OCI-LY1 (cell line): ENCODE data around the gene TIMM23.

Source experiments
- H2AFZ ChIP-seq: fragments of 200-600 bp; sonication (generic), shearing (Covaris generic); 2 replicates; pipeline ENCODE4 v1.6.0; 2014; ENCODE audit warnings: antibody characterized with exemption, mild to moderate bottlenecking, low read length
- H3F3A ChIP-seq: fragments of 200-600 bp; sonication (generic), shearing (Covaris generic); 2 replicates; pipeline ENCODE4 v1.6.0; 2014; ENCODE audit warnings: mild to moderate bottlenecking, antibody characterized with exemption, low read length, moderate library complexity; ENCODE audit not compliant: insufficient read depth
- H3K27ac ChIP-seq: fragments of 200-600 bp; sonication (generic); 2 replicates; pipeline ENCODE4 v1.5.1; 2014; ENCODE audit warnings: low read length, mixed run types, mild to moderate bottlenecking, low read depth; ENCODE audit not compliant: poor library complexity, severe bottlenecking
- H3K27me3 ChIP-seq: fragments of 200-600 bp; sonication (generic); 2 replicates; pipeline ENCODE4 v1.6.0; 2014; ENCODE audit warnings: antibody characterized with exemption, mild to moderate bottlenecking, low read length, moderate library complexity; ENCODE audit not compliant: insufficient read depth
- H3K36me3 ChIP-seq: fragments of 200-600 bp; sonication (generic); 2 replicates; pipeline ENCODE4 v1.6.1; 2014; ENCODE audit warnings: mild to moderate bottlenecking, antibody characterized with exemption, low read length, moderate library complexity, mixed read lengths; ENCODE audit not compliant: insufficient read depth
- H3K4me1 ChIP-seq: fragments of 200-600 bp; sonication (generic); 2 replicates; pipeline ENCODE4 v1.5.1; 2014; ENCODE audit warnings: mild to moderate bottlenecking, low read length, moderate library complexity; ENCODE audit not compliant: insufficient read depth, severe bottlenecking
- H3K4me2 ChIP-seq: fragments of 200-600 bp; sonication (generic), shearing (Covaris generic); 2 replicates; pipeline ENCODE4 v1.6.1; 2014; ENCODE audit warnings: low read length
- H3K4me3 ChIP-seq: fragments of 200-600 bp; sonication (generic); 2 replicates; pipeline ENCODE4 v1.5.1; 2014; ENCODE audit warnings: low read length, low read depth, mild to moderate bottlenecking, mixed read lengths; ENCODE audit not compliant: poor library complexity, severe bottlenecking
- H3K79me2 ChIP-seq: fragments of 200-600 bp; shearing (Covaris generic); 2 replicates; pipeline ENCODE4 v1.6.1; 2016; ENCODE audit warnings: mixed run types, low read length, mixed read lengths; ENCODE audit not compliant: insufficient read depth
- H3K9ac ChIP-seq: fragments of 200-600 bp; sonication (generic), shearing (Covaris generic); 2 replicates; pipeline ENCODE4 v1.6.1; 2014; ENCODE audit warnings: mild to moderate bottlenecking, low read length, mixed read lengths
- H3K9me2 ChIP-seq: fragments of 200-600 bp; sonication (generic), shearing (Covaris generic); 2 replicates; pipeline ENCODE4 v1.6.1; 2014; ENCODE audit warnings: low read depth, mild to moderate bottlenecking, low read length, mixed read lengths
- H3K9me3 ChIP-seq: fragments of 200-600 bp; shearing (Covaris generic); 2 replicates; pipeline ENCODE4 v1.6.1; 2014; ENCODE audit warnings: low read length, mixed read lengths
- H4K20me1 ChIP-seq: fragments of 200-600 bp; sonication (generic), shearing (Covaris generic); 2 replicates; pipeline ENCODE4 v1.6.0; 2016; ENCODE audit warnings: mild to moderate bottlenecking, low read length; ENCODE audit not compliant: insufficient read depth
- CTCF ChIP-seq: fragments of 200-600 bp; sonication (generic), shearing (Covaris generic); IDR thresholded peaks from 2 replicates; pipeline ENCODE4 v1.5.1; 2017; ENCODE audit warnings: mild to moderate bottlenecking, antibody characterized with exemption, low read length, moderate library complexity, mixed read lengths
- EZH2 ChIP-seq: fragments of 200-600 bp; sonication (generic), shearing (Covaris generic); IDR thresholded peaks from 2 replicates; pipeline ENCODE4 v1.8.0; 2017; ENCODE audit warnings: borderline replicate concordance, mixed run types, mild to moderate bottlenecking, antibody characterized with exemption, low read length, moderate library complexity, mixed read lengths

The TIMM23 gene

GRCh38 chr10:46026106-46026505 lies 53.8 kb downstream of the TIMM23 start:
- peaks cover 89% of the 10 kb centered on the region for H3K79me2 ChIP-seq
- H3K4me1 ChIP-seq = peaks cover 49% of the 10 kb centered on the region
- H3K27me3 ChIP-seq = no peaks in the 10 kb centered on the region
- TF ChIP-seq EZH2 (no peak), CTCF (no peak)
- no peak overlapping the region for H2AFZ ChIP-seq
- no peak overlapping the region for H3K4me3 ChIP-seq
- peaks cover 3% of the 10 kb centered on the region; the same call in 1 of the 2 replicates for H4K20me1 ChIP-seq
- H3K27ac ChIP-seq = no peak overlapping the region
- H3K9ac ChIP-seq = no peak overlapping the region; the same call in 1 of the 2 replicates
- H3K36me3 ChIP-seq = peaks cover 17% of the 10 kb centered on the region; the same call in 1 of the 2 replicates
- H3K4me2 ChIP-seq = no peak overlapping the region; the same call in 1 of the 2 replicates
- H3K9me2 ChIP-seq = no peaks in the 10 kb centered on the region
- H3K9me3 ChIP-seq = no peaks in the 10 kb centered on the region
- H3F3A ChIP-seq = no peaks in the 10 kb centered on the region

GRCh38 chr10:46028584-46029460 lies 56.5 kb downstream of the TIMM23 start:
- Histone ChIP-seq H3F3A (no peaks in the 10 kb centered on the region), H3K79me2 (peaks cover 63% of the 10 kb centered on the region), H3K27me3 (no peaks in the 10 kb centered on the region), H3K9ac (peak overlapping the region; percentile 92), H3K4me1 (peaks cover 33% of the 10 kb centered on the region), H3K27ac (peak overlapping the region; percentile 40), H4K20me1 (peaks cover 3% of the 10 kb centered on the region; the same call in 1 of the 2 replicates), H3K4me2 (peak overlapping the region; percentile 94), H3K36me3 (peaks cover 17% of the 10 kb centered on the region; the same call in 1 of the 2 replicates), H3K4me3 (peak overlapping the region; percentile 92), H2AFZ (no peak overlapping the region), H3K9me3 (no peaks in the 10 kb centered on the region), H3K9me2 (no peaks in the 10 kb centered on the region)
- TF ChIP-seq EZH2 (no peak), CTCF (peak; percentile 80)

GRCh38 chr10:46029461-46030030 lies 57.3 kb downstream of the TIMM23 start:
- H3K27me3 ChIP-seq = no peaks in the 10 kb centered on the region
- TF ChIP-seq EZH2 (no peak), CTCF (no peak)
- H4K20me1 ChIP-seq = peaks cover 3% of the 10 kb centered on the region; the same call in 1 of the 2 replicates
- H3K27ac ChIP-seq = peak overlapping the region; percentile 40
- peaks cover 17% of the 10 kb centered on the region; the same call in 1 of the 2 replicates for H3K36me3 ChIP-seq
- no peak overlapping the region for H2AFZ ChIP-seq
- H3K79me2 ChIP-seq = peaks cover 56% of the 10 kb centered on the region
- H3K4me1 ChIP-seq = peaks cover 29% of the 10 kb centered on the region
- H3K4me3 ChIP-seq = peak overlapping the region; percentile 92
- H3K9me2 ChIP-seq = no peaks in the 10 kb centered on the region
- no peaks in the 10 kb centered on the region for H3F3A ChIP-seq
- H3K9ac ChIP-seq = peak overlapping the region; percentile 92
- peak overlapping the region; percentile 94 for H3K4me2 ChIP-seq
- H3K9me3 ChIP-seq = no peaks in the 10 kb centered on the region
